GM18951 (cell line): ENCODE data around the gene GID4.

Experiments used
- POLR2A ChIP-seq: IDR thresholded peaks from 4 replicates; pipeline ENCODE4 v1.6.1; 2011; ENCODE audit warnings: mild to moderate bottlenecking; ENCODE audit not compliant: insufficient read length, insufficient read depth; ENCODE audit errors: extremely low read depth
- in situ Hi-C: fragments of 300-500 bp; cut with MboI; formaldehyde crosslinking; loops from one replicate; pipeline ENCODE4 v1.12.0; 2022; ENCODE audit warnings: low sequenced_read_pairs, mixed read lengths, inconsistent platforms; ENCODE audit not compliant: unreplicated experiment

Gene GID4

GRCh38 chr17:18040261-18040858, 1.2 kb downstream of the GID4 start:
- in situ Hi-C loops, result loop anchor here (25.0 kb wide), 1 partner anchor 153 kb away; no protein-coding TSS in a partner anchor
- no peak for TF ChIP-seq POLR2A

- TF ChIP-seq POLR2A, result no peak
- in situ Hi-C loops, result loop anchor here (25.0 kb wide), 1 partner anchor 154 kb away; no protein-coding TSS in a partner anchor
Measured at GRCh38 chr17:18041776-18042175, 2.6 kb downstream of the GID4 start.

GRCh38 chr17:18042983-18043382, 3.8 kb downstream of the GID4 start:
- in situ Hi-C loops, result loop anchor here (25.0 kb wide), 1 partner anchor 156 kb away; no protein-coding TSS in a partner anchor
- no peak for TF ChIP-seq POLR2A

- no peak for TF ChIP-seq POLR2A
- in situ Hi-C loops, result loop anchor here (25.0 kb wide), 1 partner anchor 156 kb away; no protein-coding TSS in a partner anchor
Measured at GRCh38 chr17:18043491-18043890, 4.3 kb downstream of the GID4 start.

GRCh38 chr17:18044609-18045008, 5.4 kb downstream of the GID4 start:
- TF ChIP-seq POLR2A, result no peak
- in situ Hi-C loops, result loop anchor here (25.0 kb wide), 1 partner anchor 157 kb away; no protein-coding TSS in a partner anchor

GRCh38 chr17:18045691-18046350, 6.6 kb downstream of the GID4 start:
- in situ Hi-C loops, result loop anchor here (25.0 kb wide), 1 partner anchor 159 kb away; no protein-coding TSS in a partner anchor
- TF ChIP-seq POLR2A, result no peak

- TF ChIP-seq POLR2A, result no peak
Measured at GRCh38 chr17:18055597-18055996, 16.4 kb downstream of the GID4 start.

GRCh38 chr17:18056214-18056613, 17.0 kb downstream of the GID4 start:
- TF ChIP-seq POLR2A, result no peak
- in situ Hi-C loops, result no loop called here

More at GRCh38 chr17:18055597-18055996, 16.4 kb downstream of the GID4 start:
- in situ Hi-C loops, result no loop called here

- in situ Hi-C loops, result no loop called here
- no peak for TF ChIP-seq POLR2A
Measured at GRCh38 chr17:18059283-18059682, 20.1 kb downstream of the GID4 start.

- no peak for TF ChIP-seq POLR2A
- in situ Hi-C loops, result no loop called here
Measured at GRCh38 chr17:18064053-18064452, 24.8 kb downstream of the GID4 start.

GRCh38 chr17:18065546-18065945, 26.3 kb downstream of the GID4 start:
- in situ Hi-C loops, result no loop called here
- TF ChIP-seq POLR2A, result no peak

- in situ Hi-C loops, result no loop called here
- no peak for TF ChIP-seq POLR2A
Measured at GRCh38 chr17:18066866-18067265, 27.7 kb downstream of the GID4 start.

GRCh38 chr17:18069101-18069500, 29.9 kb downstream of the GID4 start:
- TF ChIP-seq POLR2A, result no peak
- in situ Hi-C loops, result no loop called here

- in situ Hi-C loops, result no loop called here
- TF ChIP-seq POLR2A, result no peak
Measured at GRCh38 chr17:18070861-18071340, 31.7 kb downstream of the GID4 start.
